ENCODE measurements around the gene FEN1. TPM values are rescaled to one million over a fixed set of nuclear protein-coding genes. Genes with fewer than 3 reads are reported as not detected.

FEN1 gene
- polyA plus RNA-seq, 3 donors, result 3.5 to 6.4 (median 4.3) TPM

DNA sequence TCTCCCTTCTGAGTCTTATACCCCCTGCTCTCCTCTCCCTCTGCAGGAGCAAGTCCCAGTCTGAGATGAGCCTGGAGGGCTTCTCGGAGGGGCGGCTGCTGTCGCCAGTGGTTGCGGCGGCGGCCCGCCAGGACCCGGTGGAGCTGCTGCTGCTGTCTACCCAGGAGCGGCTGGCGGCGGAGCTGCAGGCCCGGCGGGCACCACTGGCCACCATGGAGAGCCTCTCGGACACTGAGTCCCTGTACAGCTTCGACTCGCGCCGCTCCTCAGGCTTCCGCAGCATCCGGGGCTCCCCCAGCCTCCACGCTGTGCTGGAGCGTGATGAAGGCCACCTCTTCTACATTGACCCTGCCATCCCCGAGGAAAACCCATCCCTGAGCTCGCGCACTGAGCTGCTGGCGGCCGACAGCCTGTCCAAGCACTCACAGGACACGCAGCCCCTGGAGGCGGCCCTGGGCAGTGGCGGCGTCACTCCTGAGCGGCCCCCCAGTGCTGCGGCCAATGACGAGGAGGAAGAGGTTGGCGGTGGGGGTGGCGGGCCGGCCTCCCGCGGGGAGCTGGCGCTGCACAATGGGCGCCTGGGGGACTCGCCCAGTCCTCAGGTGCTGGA is 49.1 kb upstream of the FEN1 start:
- H3K79me2 ChIP-seq (ENCODE audit: insufficient read depth, low read length), result no peaks in the 10 kb centered on the region
- Mint-ChIP-seq H3K9me3 (no peaks in the 10 kb centered on the region), H3K36me3 (peaks cover 11 to 22% of the 10 kb centered on the region in 2 donors), H3K4me1 (peaks cover 14% of the 10 kb centered on the region), H3K4me3 (no peak overlapping the region), H3K27me3 (ENCODE audit: low read depth in 3 of 3) (peaks cover 0 to 2% (median under 1%) of the 10 kb centered on the region in 3 donors), H3K27ac (no peak overlapping the region)
- no peak overlapping the region for H3K4me3 ChIP-seq (replicated peaks in 1 of 3; ENCODE audit: low read depth in 2 of 3, low read length in 3 of 3)
- peaks cover 13 to 22% of the 10 kb centered on the region in 2 donors for H3K4me1 ChIP-seq (ENCODE audit: control insufficient read depth in 1 of 2, insufficient read depth in 2 of 2, low read length in 2 of 2)
- DNase-seq, result no peak
- no peak overlapping the region for H3K9ac ChIP-seq (ENCODE audit: insufficient read depth, low read length, poor library complexity, severe bottlenecking)
- H2AFZ ChIP-seq (ENCODE audit: insufficient read depth, low read depth, low read length, poor library complexity, severe bottlenecking), result no peak overlapping the region
- H3K36me3 ChIP-seq (replicated peaks in 1 of 2; ENCODE audit: control insufficient read depth in 1 of 2, insufficient read depth in 2 of 2, low read length in 2 of 2), result peaks cover 5 to 25% of the 10 kb centered on the region in 2 donors
- no peaks in the 10 kb centered on the region for H4K20me1 ChIP-seq (ENCODE audit: insufficient read depth, low read length)
- no peak overlapping the region for H3K27ac ChIP-seq (ENCODE audit: low read depth in 1 of 2, low read length in 2 of 2)
- TF ChIP-seq, protein P1, sequence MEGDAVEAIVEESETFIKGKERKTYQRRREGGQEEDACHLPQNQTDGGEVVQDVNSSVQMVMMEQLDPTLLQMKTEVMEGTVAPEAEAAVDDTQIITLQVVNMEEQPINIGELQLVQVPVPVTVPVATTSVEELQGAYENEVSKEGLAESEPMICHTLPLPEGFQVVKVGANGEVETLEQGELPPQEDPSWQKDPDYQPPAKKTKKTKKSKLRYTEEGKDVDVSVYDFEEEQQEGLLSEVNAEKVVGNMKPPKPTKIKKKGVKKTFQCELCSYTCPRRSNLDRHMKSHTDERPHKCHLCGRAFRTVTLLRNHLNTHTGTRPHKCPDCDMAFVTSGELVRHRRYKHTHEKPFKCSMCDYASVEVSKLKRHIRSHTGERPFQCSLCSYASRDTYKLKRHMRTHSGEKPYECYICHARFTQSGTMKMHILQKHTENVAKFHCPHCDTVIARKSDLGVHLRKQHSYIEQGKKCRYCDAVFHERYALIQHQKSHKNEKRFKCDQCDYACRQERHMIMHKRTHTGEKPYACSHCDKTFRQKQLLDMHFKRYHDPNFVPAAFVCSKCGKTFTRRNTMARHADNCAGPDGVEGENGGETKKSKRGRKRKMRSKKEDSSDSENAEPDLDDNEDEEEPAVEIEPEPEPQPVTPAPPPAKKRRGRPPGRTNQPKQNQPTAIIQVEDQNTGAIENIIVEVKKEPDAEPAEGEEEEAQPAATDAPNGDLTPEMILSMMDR (IDR thresholded peaks at IDR 0.05), result no peak
- H3K9me3 ChIP-seq (replicated peaks in 1 of 2; ENCODE audit: control insufficient read depth in 1 of 2, insufficient read depth in 1 of 2, low read length in 2 of 2), result no peaks in the 10 kb centered on the region
- peaks cover 0 to 4% of the 10 kb centered on the region in 2 donors for H3K27me3 ChIP-seq (ENCODE audit: control insufficient read depth in 2 of 2, insufficient read depth in 2 of 2, low read length in 2 of 2)
- no peak overlapping the region for H3K4me2 ChIP-seq (replicated peaks; ENCODE audit: extremely low read depth, low read length, poor library complexity, severe bottlenecking)
- intact Hi-C loops (cut with micrococcal nuclease), result no loop called here
- WGBS (ENCODE audit: insufficient coverage), result 97% methylated on average over 31 of the region's 42 CpGs

DNA sequence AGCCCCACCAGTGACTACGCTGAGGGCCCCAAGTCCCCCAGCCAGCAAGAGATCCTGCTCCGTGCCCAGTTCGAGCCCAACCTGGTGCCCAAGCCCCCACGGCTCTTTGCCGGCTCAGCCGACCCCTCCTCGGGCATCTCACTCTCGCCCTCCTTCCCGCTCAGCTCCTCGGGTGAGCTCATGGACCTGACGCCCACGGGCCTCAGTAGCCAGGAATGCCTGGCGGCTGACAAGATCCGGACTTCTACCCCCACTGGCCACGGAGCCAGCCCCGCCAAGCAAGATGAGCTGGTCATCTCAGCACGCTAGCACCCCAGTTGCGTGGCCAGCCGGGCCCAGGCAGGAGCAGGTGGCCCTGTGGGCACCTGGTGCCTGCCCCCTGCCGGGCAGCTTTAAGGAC is 48.5 kb upstream of the FEN1 start:
- Histone ChIP-seq H3K27me3 (ENCODE audit: control insufficient read depth in 2 of 2, insufficient read depth in 2 of 2, low read length in 2 of 2) (peaks cover 0 to 6% of the 10 kb centered on the region in 2 donors), H3K4me3 (replicated peaks in 1 of 3; ENCODE audit: low read depth in 2 of 3, low read length in 3 of 3) (no peak overlapping the region), H3K9ac (ENCODE audit: insufficient read depth, low read length, poor library complexity, severe bottlenecking) (no peak overlapping the region), H4K20me1 (ENCODE audit: insufficient read depth, low read length) (no peaks in the 10 kb centered on the region), H2AFZ (ENCODE audit: insufficient read depth, low read depth, low read length, poor library complexity, severe bottlenecking) (no peak overlapping the region), H3K4me2 (replicated peaks; ENCODE audit: extremely low read depth, low read length, poor library complexity, severe bottlenecking) (no peak overlapping the region), H3K36me3 (replicated peaks in 1 of 2; ENCODE audit: control insufficient read depth in 1 of 2, insufficient read depth in 2 of 2, low read length in 2 of 2) (peaks cover 5 to 25% of the 10 kb centered on the region in 2 donors), H3K79me2 (ENCODE audit: insufficient read depth, low read length) (no peaks in the 10 kb centered on the region), H3K4me1 (ENCODE audit: control insufficient read depth in 1 of 2, insufficient read depth in 2 of 2, low read length in 2 of 2) (peaks cover 13 to 22% of the 10 kb centered on the region in 2 donors), H3K27ac (ENCODE audit: low read depth in 1 of 2, low read length in 2 of 2) (no peak overlapping the region), H3K9me3 (replicated peaks in 1 of 2; ENCODE audit: control insufficient read depth in 1 of 2, insufficient read depth in 1 of 2, low read length in 2 of 2) (no peaks in the 10 kb centered on the region)
- peaks cover 2 to 4% (median 3%) of the 10 kb centered on the region in 3 donors for H3K27me3 Mint-ChIP-seq (ENCODE audit: low read depth in 3 of 3)
- WGBS (ENCODE audit: insufficient coverage), result 97% methylated on average over 20 of the region's 20 CpGs
- TF ChIP-seq, protein P1 (IDR thresholded peaks at IDR 0.05), result no peak
- intact Hi-C loops (cut with micrococcal nuclease), result no loop called here
- H3K4me3 Mint-ChIP-seq, result no peak overlapping the region
- H3K36me3 Mint-ChIP-seq, result peaks cover 11 to 19% of the 10 kb centered on the region in 2 donors
- peaks cover 14% of the 10 kb centered on the region for H3K4me1 Mint-ChIP-seq
- H3K9me3 Mint-ChIP-seq, result no peaks in the 10 kb centered on the region
- no peak for DNase-seq
- H3K27ac Mint-ChIP-seq, result no peak overlapping the region

Measured in CD14-positive monocyte (primary cell).